ENCODE measurements around the gene HOXD10. TPM values are rescaled to one million over a fixed set of nuclear protein-coding genes. Genes with fewer than 3 reads are reported as not detected.

The HOXD10 gene
- total and polyA plus RNA-seq, 9 donors = 0.38 to 8.1 (median 1.1) TPM

GRCh38 chr2:176071330-176072291 is 45.0 kb upstream of the HOXD10 start:
- Histone ChIP-seq H3K27me3 (no peaks in the 10 kb centered on the region), H3K36me3 (no peaks in the 10 kb centered on the region), H3K27ac (no peak overlapping the region), H3K4me3 (no peak overlapping the region), H3K4me1 (ENCODE audit: insufficient read depth) (peaks cover 3% of the 10 kb centered on the region), H3K9me3 (no peaks in the 10 kb centered on the region)
- 9 to 13% (median 10%) methylated on average over 58 of the region's 58 CpGs for WGBS, 3 donors
- TF ChIP-seq CTCF (IDR thresholded peaks at IDR 0.05) = no peak
- TF ChIP-seq POLR2A (IDR thresholded peaks at IDR 0.05) = no peak
- TF ChIP-seq EP300 (IDR thresholded peaks at IDR 0.05) = no peak
- intact Hi-C loops (cut with DNase I) = loop anchor here in 1 of 4 donors (10.0 kb wide), 1 partner anchor 387 kb away; no protein-coding TSS in a partner anchor
- no peak for DNase-seq

- DNase-seq = no peak
- TF ChIP-seq CTCF (IDR thresholded peaks at IDR 0.05) (no peak), POLR2A (IDR thresholded peaks at IDR 0.05) (no peak), EP300 (IDR thresholded peaks at IDR 0.05) (no peak)
- H3K27ac ChIP-seq = no peak overlapping the region
- no peak overlapping the region for H3K4me3 ChIP-seq
- H3K36me3 ChIP-seq = no peaks in the 10 kb centered on the region
- peaks cover 4% of the 10 kb centered on the region for H3K27me3 ChIP-seq
- H3K4me1 ChIP-seq (ENCODE audit: insufficient read depth) = peaks cover 3% of the 10 kb centered on the region
- H3K9me3 ChIP-seq = no peaks in the 10 kb centered on the region
- WGBS, 3 donors = 29 to 41% (median 38%) methylated on average over 5 of the region's 5 CpGs
- intact Hi-C loops (cut with DNase I) = loop anchor here in 1 of 4 donors (10.0 kb wide), 1 partner anchor 387 kb away; no protein-coding TSS in a partner anchor
Measured at GRCh38 chr2:176072292-176072669, 44.3 kb upstream of the HOXD10 start.

GRCh38 chr2:176072951-176073904 is 43.4 kb upstream of the HOXD10 start:
- intact Hi-C loops (cut with DNase I) = loop anchor here in 1 of 4 donors (10.0 kb wide), 1 partner anchor 388 kb away; no protein-coding TSS in a partner anchor
- DNase-seq = no peak
- Histone ChIP-seq H3K4me1 (ENCODE audit: insufficient read depth) (no peaks in the 10 kb centered on the region), H3K27me3 (peaks cover 6% of the 10 kb centered on the region), H3K9me3 (no peaks in the 10 kb centered on the region), H3K36me3 (no peaks in the 10 kb centered on the region), H3K4me3 (no peak overlapping the region), H3K27ac (no peak overlapping the region)
- TF ChIP-seq POLR2A (IDR thresholded peaks at IDR 0.05) (no peak), EP300 (IDR thresholded peaks at IDR 0.05) (no peak), CTCF (IDR thresholded peaks at IDR 0.05) (no peak)
- WGBS, 3 donors = 9 to 12% (median 9%) methylated on average over 29 of the region's 29 CpGs

GRCh38 chr2:176074919-176075425 is 41.6 kb upstream of the HOXD10 start:
- no peak overlapping the region for H3K27ac ChIP-seq
- H3K4me1 ChIP-seq (ENCODE audit: insufficient read depth) = no peaks in the 10 kb centered on the region
- 39 to 42% (median 42%) methylated on average over 7 of the region's 7 CpGs for WGBS, 3 donors
- intact Hi-C loops (cut with DNase I) = loop anchor here in 1 of 4 donors (10.0 kb wide), 1 partner anchor 390 kb away; no protein-coding TSS in a partner anchor
- no peaks in the 10 kb centered on the region for H3K36me3 ChIP-seq
- no peak for DNase-seq
- no peaks in the 10 kb centered on the region for H3K9me3 ChIP-seq
- TF ChIP-seq CTCF (IDR thresholded peaks at IDR 0.05) (no peak), EP300 (IDR thresholded peaks at IDR 0.05) (no peak), POLR2A (IDR thresholded peaks at IDR 0.05) (no peak)
- H3K4me3 ChIP-seq = no peak overlapping the region
- peaks cover 9% of the 10 kb centered on the region for H3K27me3 ChIP-seq

Measured in ovary (tissue), 9 donors.